NOMO-1 (cell line): Measurements from ENCODE around the gene UFL1.
A peak's percentile ranks its signal among the peaks of the same experiment; 100 is the strongest.
"Not testable (repeated sequence)": the region's sequence is repeated elsewhere in the genome, so short reads cannot be mapped to it uniquely, and the experiment has no call there.

ENCODE experiments used
- DNase-seq, 2 experiments: peaks; one replicate each; lab custom pipeline; 2025; ENCODE audit not compliant: unreplicated experiment in 2 of 2; lab: John Stamatoyannopoulos, UW

Gene UFL1

DNA sequence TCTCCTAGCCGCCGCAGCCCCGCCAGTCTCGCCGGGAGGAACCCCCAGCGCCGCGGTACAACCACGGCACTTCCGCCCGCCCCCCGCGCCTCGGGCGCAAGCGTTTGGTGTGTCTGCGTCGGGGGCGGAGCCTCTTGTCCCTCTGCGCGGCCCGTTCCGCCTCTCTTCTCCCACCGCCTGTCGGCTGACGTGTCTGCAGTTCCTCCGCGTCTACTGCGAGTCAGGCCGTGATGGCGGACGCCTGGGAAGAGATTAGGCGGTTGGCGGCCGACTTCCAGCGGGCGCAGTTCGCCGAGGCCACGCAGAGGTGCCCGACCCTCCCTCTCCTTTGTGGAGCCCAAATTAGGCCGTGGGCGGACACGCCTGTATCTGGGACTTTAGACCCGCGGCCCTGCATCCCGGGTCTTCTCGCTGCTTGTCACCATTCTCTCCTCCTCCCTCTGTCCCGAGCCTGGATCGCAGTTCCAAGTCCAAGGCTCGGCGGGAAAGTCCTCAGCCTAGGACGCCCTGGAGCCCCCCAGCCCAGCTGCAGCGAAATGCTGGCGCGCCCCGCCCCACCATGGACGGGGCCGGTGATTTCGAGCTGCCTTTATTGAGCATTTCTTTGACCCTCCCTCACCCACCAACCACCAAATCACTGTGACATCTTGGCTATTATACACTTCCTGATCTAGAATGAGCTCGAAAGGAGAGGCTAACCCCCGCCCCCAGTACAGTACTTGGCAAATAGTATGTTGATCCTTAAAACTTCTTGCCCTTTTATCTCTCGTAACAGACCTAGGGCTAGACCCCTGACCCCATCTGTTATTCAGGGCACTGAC is at the start of gene UFL1:
Gene UFL1, plus strand, starts transcription at position 163 of the 821 bp plus-strand sequence. Its CDS starts 68 bp downstream, at position 231.
- peak; percentile 89 to 98 for DNase-seq

DNA sequence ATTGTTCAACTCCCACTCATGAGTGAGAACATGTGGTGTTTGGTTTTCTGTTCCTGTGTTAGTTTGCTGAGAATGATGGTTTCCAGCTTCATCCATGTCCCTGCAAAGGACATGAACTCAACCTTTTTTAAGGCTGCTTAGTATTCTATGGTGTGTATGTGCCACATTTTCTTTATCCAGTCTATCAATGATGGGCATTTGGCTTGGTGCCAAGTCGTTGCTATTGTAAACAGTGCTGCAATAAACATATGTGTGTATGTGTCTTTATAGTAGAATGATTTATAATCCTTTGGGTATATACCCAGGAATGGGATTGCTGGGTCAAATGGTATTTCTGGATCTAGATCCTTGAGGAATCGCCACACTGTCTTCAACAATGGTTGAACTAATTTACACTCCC is 49.3 kb upstream of the UFL1 start:
- DNase-seq, result not testable (repeated sequence)

DNA sequence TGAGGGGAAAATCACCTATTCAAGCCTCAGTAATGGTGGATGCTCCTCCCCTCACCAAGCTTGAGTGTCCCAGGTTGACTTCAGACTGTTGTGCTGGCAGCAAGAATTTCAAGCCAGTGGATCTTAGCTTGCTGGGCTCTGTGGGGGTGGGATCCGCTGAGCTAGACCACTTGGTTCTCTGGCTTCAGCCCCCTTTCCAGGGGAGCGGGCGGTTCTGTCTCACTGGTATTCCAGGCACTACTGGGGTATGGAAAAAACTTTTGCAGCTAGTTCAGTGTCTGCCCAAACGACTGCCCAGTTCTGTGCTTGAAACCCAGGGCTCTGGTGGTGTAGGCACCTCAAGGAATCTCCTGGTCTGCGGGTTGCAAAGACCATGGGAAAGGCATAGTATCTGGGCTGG is 42.9 kb upstream of the UFL1 start:
- no peak for DNase-seq

DNA sequence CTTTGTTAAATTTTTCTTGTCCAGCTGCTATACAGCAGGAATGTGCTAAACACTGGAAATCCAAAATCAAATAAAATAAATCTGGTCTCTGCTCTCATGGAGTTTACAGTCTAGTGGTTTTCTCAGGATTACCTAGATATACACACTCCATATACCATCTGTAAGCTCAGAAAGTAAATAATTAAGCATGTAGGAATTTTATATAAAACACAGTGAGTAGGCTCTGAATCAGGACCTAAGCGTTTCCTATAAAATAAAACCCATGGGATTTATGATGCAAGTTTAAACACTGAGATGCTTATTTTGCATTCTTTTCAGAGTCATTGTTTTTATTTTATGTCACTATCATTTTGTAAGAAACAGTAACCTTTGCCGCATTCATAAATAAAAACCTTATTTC is 29.7 kb upstream of the UFL1 start:
- no peak for DNase-seq

DNA sequence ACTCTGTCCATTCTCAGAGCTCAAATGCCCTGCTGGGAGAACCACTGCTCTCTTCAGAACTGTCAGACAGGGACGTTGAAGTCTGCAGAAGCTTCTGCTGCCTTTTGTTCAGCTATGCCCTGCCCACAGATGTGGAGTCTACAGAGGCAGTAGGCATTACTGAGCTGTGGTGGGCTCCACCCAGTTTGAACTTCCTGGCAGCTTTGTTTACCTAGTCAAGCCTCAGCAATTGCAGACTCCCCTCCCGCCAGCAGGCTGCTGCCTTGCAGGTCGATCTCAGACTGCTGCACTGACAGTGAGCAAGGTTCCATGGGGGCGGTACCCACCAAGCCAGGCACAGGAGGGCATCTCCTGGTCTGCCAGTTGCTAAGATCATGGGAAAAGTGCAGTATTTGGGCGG is 21.8 kb upstream of the UFL1 start:
- DNase-seq, result no peak

DNA sequence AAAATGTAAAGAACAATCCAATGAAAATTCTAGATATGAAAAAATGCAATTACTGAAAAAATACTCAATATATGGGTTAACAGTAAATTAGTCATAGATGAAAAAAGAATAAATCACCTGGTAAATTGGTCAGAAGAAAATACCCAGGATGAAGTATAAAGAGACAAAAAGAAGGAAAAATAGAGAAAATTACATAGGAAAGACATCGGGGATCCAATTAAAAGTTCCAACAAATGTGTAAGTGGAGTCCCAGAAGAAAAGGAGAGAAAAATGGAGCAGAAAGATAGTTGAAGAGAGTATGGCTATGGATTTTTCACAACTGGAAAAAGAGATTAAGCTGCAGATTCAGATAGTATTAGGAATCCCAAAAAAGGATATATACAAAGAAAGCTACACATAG is 18.7 kb upstream of the UFL1 start:
- no peak for DNase-seq

DNA sequence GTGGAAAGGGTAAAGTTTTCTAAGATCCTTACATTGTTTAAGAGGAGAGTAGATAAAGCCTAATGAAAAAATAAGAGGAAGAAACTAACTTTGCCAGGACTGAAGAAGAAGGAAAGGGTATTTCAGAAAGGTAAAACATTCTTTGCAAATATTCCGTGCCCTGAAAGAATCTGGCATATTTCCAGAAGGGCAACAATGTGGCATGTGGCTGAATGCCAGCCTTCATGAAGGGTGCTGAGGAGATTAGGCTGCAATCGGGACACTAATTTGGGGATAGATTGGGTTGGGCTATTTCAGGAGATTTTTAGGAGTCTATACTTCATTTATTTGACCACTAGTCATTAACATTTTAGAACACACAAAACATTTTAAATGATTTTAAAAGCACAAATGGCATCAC is 16.2 kb upstream of the UFL1 start:
- DNase-seq, result no peak

DNA sequence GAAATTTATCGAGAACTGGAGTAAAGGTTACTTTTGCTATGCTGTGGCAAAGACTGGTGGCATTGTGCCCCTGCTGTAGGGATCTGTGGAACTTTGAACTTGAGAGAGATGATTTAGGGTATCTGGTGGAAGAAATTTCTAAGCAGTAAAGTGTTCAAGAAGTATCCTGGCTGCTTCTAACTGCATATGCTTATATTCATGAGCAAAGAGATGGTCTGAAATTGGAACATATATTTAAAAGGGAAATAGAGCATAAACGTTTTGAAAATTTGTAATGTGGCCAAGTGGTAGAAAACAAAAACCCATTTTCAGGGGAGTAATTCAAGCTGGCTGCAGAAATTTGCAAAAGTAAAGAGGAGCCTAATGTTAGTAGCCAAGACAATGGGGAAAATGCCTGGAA is 12.3 kb upstream of the UFL1 start:
- no peak for DNase-seq

DNA sequence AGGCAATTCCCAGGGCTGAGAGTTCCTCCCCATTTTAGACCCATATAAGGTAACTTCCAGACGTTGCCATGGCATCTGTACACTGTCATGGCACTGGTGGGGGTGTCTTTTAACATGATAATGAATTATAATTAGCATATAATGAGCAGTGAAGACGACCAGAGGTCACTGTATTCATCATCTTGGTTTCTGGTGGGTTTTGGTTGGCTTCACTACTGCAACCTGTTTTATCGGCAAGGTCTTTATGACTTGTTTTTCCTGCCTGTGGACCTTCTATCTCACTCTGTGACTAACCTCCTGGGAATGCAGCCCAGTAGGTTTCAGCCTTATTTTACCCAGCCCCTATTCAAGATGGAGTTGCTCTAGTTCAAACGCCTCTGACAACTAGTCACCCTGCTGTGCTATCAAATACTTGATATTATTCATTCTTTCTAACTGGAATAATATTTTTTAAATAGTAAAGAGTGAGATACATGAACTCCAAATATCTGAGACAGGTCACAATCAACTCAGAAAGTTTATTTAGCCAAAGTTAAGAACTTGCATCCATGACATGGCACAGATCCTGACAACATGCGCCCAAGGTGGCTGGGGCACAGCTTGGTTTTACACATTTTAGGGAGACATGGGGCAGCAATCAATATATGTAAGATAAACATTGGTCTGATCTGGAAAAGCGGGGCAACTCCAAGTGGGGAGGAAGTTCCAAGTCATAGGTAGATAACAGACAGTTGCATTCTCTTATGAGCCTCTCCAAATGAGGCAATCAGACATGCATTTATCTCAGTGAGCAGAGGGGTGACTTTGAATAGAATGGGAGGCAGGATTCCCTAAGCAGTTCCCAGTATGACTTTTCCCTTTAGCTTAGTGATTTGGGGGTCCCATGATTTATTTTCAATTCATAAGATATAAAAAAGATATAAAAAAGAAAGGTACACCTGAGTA is 1.2 kb upstream of the UFL1 start:
- no peak for DNase-seq

DNA sequence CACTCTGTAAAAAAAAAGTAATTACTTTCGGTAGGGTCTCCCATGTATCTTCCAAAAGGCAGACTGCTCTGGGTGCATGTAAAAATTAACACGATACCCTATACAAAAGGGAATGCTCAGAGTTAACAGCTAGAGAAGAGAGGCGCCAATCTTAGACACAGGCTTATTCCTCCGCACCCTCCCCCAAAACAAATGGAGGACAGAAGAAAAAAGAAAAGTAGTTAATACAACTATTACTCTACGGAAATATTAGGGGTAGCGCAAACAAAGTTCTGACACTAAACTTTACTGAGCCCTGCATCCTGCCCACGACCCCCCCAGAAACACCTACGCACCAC is 331 bp upstream of the UFL1 start:
- DNase-seq, result peak in 1 of 2 experiments; percentile 69

DNA sequence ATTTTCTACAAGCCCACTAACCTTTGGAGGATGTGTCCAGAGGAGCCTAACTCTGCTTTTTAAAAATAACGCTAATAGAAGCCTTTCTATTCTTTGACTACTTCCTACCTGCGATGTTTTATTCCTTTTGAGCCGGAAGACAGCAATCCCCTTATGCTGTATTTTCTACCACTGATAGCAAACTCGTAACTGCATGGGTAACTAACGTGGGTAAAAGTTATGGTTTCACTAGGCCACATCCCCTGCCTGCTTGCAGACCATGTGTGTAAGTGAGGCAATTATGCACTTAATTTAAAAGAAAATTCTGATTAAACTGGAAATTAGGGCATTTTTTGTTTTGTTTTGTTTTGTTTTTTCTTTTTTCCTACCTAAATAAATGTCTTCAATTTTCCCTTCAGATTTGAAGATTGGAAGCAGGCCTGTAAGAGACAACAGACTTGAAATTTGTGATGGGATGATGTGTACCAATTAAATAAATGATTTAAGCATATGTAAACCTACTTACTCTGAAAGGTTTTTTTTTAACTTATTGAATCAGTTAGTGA is 931 bp downstream of the UFL1 start:
- peak in 1 of 2 experiments; percentile 27 for DNase-seq

DNA sequence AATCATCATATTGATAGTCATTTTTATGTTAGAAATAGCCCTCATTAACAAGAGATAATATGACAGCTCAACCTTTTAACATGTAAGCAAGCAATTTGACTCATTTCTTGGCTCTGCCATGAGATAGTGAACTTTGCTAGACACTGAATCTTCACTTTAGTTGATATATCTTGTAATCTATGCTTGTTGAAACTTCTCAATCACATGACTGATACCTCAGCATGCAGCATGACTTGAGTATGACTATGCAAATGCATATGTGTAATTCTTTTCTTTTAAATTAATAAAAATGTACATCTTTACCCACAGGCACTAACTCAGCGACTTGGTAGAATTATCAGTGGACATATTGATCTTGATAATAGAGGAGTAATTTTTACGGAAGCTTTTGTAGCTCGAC is 6.6 kb downstream of the UFL1 start:
- no peak for DNase-seq

DNA sequence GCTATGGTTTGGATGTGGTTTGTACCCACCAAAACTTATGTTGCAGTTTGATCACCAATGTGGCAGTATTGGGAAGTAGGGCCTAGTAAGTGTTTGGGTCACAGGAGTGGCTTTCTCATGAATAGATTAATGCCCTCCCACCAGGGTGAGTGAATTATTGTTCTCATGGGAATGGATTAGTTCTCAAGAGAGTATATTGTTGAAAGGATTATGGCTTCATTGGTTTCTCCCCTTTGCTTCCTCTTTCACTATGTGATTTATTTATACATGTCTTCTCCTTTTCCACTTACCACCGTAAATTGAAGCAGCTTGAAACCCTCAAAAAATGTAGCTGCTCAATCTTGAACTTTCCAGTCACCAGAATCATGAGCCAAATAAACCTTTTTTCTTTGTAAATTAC is 10.8 kb downstream of the UFL1 start:
- DNase-seq, result peak in 1 of 2 experiments; percentile 9

DNA sequence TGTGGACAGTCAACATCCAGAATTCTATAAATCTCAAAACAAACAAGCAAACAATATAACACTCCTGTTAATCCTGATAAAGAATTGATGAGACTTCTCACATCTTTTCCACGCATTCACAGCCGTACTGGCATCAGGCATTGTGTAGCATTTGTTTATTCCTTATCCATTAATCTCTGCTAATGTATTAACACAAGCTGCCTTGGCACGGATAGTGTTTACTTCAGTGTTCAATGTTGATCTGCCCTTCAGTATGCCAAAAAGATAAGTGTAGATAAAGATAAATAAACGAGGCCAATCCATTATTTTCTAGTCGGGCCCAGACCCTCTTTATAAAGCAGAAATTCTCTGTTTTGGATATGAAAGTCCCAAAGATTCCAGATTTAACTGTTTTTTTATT is 16.1 kb downstream of the UFL1 start:
- no peak for DNase-seq

DNA sequence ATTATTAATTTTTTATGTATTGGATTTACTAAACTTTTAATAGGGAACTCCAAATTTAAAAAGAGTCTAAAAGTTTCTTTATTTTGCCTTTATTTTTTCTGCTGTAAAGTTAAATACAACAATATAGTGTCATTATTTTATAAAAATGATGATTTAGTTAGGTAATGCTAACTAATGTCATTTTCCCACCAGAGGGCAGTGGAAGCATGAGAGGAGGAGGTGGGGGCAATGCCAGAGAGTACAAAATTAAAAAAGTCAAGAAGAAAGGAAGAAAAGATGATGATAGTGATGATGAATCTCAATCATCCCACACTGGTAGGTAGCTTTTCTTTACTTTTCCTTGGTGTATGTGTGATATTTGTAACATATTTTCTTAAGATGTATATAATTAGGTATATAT is 21.1 kb downstream of the UFL1 start:
- DNase-seq, result no peak

DNA sequence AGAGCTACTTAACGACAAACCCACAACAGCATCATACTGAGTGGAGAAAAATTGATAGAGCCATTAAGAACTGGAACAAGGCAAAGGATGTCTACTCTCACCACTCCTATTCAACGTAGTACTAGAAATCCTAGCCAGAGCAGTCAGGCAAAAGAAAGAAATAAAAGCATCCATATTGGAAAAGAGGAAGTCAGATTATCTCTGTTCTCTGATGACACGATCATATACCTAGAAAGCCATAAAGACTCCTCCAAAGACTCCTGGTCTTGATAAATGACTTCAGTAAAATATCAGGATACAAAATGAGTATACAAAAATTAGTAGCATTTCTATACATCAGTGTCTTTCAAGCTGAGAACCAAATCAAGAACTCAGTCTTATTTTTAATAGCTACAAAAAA is 24.3 kb downstream of the UFL1 start:
- no peak for DNase-seq

DNA sequence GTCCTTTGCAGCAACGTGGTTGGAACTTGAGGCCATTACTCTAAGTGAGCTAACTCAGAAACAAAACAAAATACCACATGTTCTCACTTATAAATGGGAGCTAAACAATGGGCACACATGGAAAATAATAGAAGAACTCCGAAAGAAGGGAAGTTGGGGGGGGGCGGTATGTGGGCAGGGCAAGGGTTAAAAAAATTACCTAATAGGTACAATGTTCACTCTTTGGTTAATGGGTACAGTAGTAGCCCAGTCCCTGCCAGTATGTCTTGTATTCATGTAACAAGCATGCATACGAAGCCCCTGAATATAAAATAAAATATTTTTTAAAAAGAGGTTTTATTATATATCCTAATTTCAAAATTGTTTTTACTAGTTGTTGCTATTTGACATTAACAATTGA is 26.0 kb downstream of the UFL1 start:
- DNase-seq, result no peak

DNA sequence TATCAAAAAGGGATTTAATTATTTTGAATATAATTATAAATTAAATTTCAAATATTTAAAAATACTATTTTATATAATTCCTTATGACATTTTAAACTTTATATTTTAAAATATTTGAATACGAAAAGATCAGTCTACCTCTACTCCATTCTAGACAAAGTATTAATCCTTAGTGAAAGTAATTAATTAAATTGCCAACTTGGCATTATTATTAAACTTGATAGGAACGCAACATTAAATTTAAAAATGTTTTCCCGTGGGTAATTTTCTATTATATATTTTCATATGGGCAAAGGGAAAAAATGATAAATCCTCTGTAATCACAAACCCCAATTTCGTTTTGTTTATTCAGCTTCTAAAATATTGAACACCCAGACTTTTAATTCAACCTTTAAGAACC is 33.0 kb downstream of the UFL1 start:
- DNase-seq, result no peak

DNA sequence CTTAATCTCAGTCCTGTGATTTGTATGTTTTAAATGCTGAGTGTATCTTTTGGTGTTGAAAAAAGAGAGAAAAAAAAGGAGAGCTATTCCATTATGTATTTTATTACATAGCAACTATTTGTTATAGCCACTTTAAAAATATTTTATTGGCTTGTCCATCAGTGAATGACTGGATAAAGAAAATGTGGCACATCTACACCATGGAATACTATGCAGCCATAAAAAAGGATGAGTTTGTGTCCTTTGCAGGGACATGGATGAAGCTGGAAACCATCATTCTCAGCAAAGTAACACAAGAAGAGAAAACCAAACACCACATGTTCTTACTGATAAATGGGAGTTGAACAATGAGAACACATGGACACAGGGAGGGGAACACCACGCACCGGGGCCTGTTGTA is 38.1 kb downstream of the UFL1 start:
- not testable (repeated sequence) for DNase-seq

DNA sequence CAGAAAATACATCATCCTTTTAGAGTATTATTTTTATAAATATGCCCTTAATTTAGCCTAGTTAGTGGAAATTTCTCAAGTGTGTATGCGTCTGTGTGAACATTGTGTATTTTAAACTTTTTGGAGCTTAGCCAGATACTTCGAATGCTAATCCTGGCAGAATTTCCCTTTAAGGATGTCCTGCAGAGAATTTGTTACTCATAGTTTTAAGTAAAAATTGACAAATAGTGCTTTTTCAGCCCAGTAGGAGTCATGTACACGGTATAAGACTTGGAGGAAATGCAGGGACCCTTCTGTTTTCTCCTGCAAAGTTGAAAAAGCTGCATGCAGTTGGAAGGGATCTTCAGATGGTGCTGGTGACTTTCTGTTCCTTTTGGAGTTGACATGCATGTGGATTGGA is 41.3 kb downstream of the UFL1 start, which contains the start of gene FHL5:
Gene FHL5, plus strand, starts transcription at position 243 of the 400 bp plus-strand sequence. CDS start 40,486 bp downstream, outside the sequence.
- DNase-seq, result no peak

DNA sequence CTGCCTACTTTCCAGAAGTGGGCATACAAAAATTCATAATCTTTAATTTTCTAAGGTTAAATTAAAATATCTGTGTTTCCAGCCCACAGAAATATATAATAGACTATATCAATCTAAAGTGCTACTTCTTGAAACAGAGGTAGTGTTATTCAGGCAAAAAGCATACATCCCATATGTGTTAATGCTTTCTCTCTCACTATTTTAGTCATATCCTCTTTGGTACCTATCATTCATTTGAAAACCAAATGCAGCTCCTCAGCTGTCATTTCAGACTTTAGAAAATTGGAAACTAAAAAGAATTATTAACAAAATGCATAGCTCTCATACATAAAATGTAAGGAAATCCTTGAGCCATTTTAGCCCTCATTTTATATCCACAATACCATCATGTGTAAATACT is 42.2 kb downstream of the UFL1 start:
- no peak for DNase-seq
